H1 (cell line): Measurements from ENCODE around the gene LAIR1. TPM values are rescaled to one million over a fixed set of nuclear protein-coding genes. Genes with fewer than 3 reads are reported as not detected.

Experiments
- ASH2L ChIP-seq: fragments of 200-600, 300-600 bp; sonication (generic); IDR thresholded peaks from one replicate; pipeline ENCODE4 v1.7.1; 2017; ENCODE audit warnings: low read length
- ATF3 ChIP-seq: IDR thresholded peaks from 2 replicates; pipeline ENCODE4 v1.6.1; 2011; ENCODE audit warnings: low read depth, mild to moderate bottlenecking, low read length; ENCODE audit not compliant: insufficient read depth
- CBX5 ChIP-seq: fragments of 300-800, 300-1000 bp; sonication (generic); IDR thresholded peaks from 2 replicates; pipeline ENCODE4 v1.7.1; 2016; ENCODE audit warnings: antibody characterized with exemption, low read length, low read depth
- CREB1 ChIP-seq: IDR thresholded peaks from 2 replicates; pipeline ENCODE4 v1.6.1; 2012; ENCODE audit warnings: inconsistent platforms
- RFX5 ChIP-seq: IDR thresholded peaks from 2 replicates; pipeline ENCODE4 v1.6.1; 2011; ENCODE audit warnings: low read depth, low read length, improper control_type of control experiment, borderline replicate concordance
- SP4 ChIP-seq: IDR thresholded peaks from 2 replicates; pipeline ENCODE4 v1.6.1; 2012; ENCODE audit warnings: low read length, inconsistent platforms
- polyA plus RNA-seq, 7 experiments: library from polyadenylated mRNA; depleted of rRNA in 3 of 7; stranded (reverse) in 5 of 7; unstranded in 2 of 7; fragments of >200 nt in 5 of 7; fragments of 200-250 nt in 2 of 7; gene quantifications; 1 replicate in 5 of 7; 2 replicates in 1 of 7; 4 replicates in 1 of 7; pipeline versions ENCODE4 v1.2.1 to v1.2.3, GENCODE V29; 2011 to 2013; ENCODE audit warnings: missing spikeins in 2 of 7, mixed read lengths in 2 of 7
- total RNA-seq: library from RNA; stranded (reverse); fragmentation: NEBNext Ultra II Directional; extraction: Animal tissue kit (Norgen Biotek cat#: 25700); gene quantifications from 2 replicates; pipeline ENCODE4 v1.2.1, GENCODE V29; 2021

The LAIR1 gene
- total and polyA plus RNA-seq, 2 of the 8 experiments (the other 6 are each of a cell fraction or from before 2014, with no cell fraction given) = 0.18 TPM; not detected in 1

GRCh38 chr19:54336893-54337857 is 27.6 kb downstream of the LAIR1 start (continued):
- TF ChIP-seq CBX5 (no peak), SP4 (no peak), CREB1 (no peak), ASH2L (no peak), RFX5 (no peak), ATF3 (no peak)
